Activated B cell treated with CpG ODN at 0.5 μM for 24 hours (primary cell): ENCODE results near the gene TOLLIP. TPM values are rescaled to one million over a fixed set of nuclear protein-coding genes. Genes with fewer than 3 reads are reported as not detected.

Source experiments
- ATAC-seq: fragments of 200-7000 bp; cut with Tn5 transposase; one replicate; pipeline ENCODE4 v1.10.0; 2021; ENCODE audit warnings: low read depth, mild to moderate bottlenecking, moderate library complexity
- CTCF ChIA-PET: fragments of 350-600 bp; sonication (Branson Sonifier 250); formaldehyde crosslinking; loops from one replicate; lab custom pipeline; 2021; ENCODE audit warnings: antibody characterized with exemption; lab: Charles Lee
- POLR2A ChIA-PET: fragments of 350-600 bp; sonication (Branson Sonifier 250); formaldehyde crosslinking; loops from one replicate; lab custom pipeline; 2021; ENCODE audit warnings: antibody characterized with exemption; lab: Charles Lee
- DNase-seq: peaks from one replicate; pipeline ENCODE4 v3.0.0; 2022
- H3K27ac Mint-ChIP-seq: one replicate; pipeline ENCODE4 v1.8.0; 2020; ENCODE audit warnings: mixed read lengths
- H3K27me3 Mint-ChIP-seq: one replicate; pipeline ENCODE4 v1.8.0; 2021; ENCODE audit warnings: mixed read lengths
- H3K36me3 Mint-ChIP-seq: one replicate; pipeline ENCODE4 v1.8.0; 2021; ENCODE audit warnings: low read depth, mixed read lengths
- H3K4me1 Mint-ChIP-seq: one replicate; pipeline ENCODE4 v1.8.0; 2021; ENCODE audit warnings: mixed read lengths
- H3K4me3 Mint-ChIP-seq: one replicate; pipeline ENCODE4 v1.8.0; 2020; ENCODE audit warnings: mild to moderate bottlenecking, mixed read lengths
- H3K9me3 Mint-ChIP-seq: one replicate; pipeline ENCODE4 v1.8.0; 2020; ENCODE audit warnings: mixed read lengths
- intact Hi-C: fragments of 100-400 bp; cut with micrococcal nuclease; formaldehyde crosslinking; loops from one replicate; pipeline ENCODE4 v1.15.1; 2024
- total RNA-seq: library from RNA; stranded (reverse); gene quantifications from 2 replicates; pipeline ENCODE4 v1.2.3, GENCODE V29; 2022
- TF ChIP-seq, protein P1 (sequence below): fragments of 200-600 bp; IDR thresholded peaks from one replicate; pipeline ENCODE4 v1.8.0; 2022; ENCODE audit warnings: antibody characterized with exemption, mild to moderate bottlenecking

The TOLLIP gene
- total RNA-seq, 1 donor from 2014 or later = 46.4 TPM

DNA sequence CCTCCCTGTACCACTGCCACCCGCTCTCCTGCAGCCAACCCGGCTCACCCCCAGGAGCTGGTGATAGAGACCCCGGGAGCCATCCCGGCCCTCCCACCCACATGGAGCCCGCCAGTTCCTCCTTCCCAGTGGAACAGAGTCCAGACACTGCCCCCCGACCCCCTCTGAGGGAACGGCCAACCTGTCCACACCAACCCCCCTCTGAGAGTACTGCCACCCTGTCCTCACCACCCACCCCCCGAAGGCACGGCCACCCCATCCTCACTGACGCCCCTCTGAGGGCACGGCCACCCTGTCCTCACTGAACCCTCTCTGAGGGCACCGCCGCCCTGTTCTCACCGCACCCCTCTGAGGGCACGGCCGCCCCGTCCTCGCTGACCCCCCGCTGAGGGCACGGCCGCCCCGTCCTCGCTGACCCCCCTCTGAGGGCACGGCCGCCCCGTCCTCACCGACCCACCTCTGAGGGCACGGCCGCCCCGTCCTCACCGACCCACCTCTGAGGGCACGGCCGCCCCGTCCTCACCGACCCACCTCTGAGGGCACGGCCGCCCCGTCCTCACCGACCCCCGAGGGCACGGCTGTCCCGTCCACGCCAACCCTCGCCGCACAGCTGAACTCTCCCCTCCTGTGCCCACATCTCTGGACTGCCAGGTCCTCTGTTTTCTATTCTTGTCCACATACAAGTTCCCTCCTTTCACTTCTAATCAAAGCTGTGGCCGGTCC lies 18.0 kb downstream of the TOLLIP start:
- Mint-ChIP-seq H3K4me3 (no peak overlapping the region), H3K36me3 (peaks cover 66% of the 10 kb centered on the region), H3K4me1 (no peaks in the 10 kb centered on the region), H3K9me3 (no peaks in the 10 kb centered on the region), H3K27me3 (no peaks in the 10 kb centered on the region), H3K27ac (no peak overlapping the region)
- ChIA-PET CTCF (interaction anchor here (0.8 kb wide), 1 partner anchor 284 kb away, joined by 4 read pairs; no protein-coding TSS in a partner anchor), POLR2A (no interaction called here)
- no peak for DNase-seq
- ATAC-seq = no peak
- intact Hi-C loops = no loop called here
- TF ChIP-seq, protein P1, sequence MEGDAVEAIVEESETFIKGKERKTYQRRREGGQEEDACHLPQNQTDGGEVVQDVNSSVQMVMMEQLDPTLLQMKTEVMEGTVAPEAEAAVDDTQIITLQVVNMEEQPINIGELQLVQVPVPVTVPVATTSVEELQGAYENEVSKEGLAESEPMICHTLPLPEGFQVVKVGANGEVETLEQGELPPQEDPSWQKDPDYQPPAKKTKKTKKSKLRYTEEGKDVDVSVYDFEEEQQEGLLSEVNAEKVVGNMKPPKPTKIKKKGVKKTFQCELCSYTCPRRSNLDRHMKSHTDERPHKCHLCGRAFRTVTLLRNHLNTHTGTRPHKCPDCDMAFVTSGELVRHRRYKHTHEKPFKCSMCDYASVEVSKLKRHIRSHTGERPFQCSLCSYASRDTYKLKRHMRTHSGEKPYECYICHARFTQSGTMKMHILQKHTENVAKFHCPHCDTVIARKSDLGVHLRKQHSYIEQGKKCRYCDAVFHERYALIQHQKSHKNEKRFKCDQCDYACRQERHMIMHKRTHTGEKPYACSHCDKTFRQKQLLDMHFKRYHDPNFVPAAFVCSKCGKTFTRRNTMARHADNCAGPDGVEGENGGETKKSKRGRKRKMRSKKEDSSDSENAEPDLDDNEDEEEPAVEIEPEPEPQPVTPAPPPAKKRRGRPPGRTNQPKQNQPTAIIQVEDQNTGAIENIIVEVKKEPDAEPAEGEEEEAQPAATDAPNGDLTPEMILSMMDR = no peak

DNA sequence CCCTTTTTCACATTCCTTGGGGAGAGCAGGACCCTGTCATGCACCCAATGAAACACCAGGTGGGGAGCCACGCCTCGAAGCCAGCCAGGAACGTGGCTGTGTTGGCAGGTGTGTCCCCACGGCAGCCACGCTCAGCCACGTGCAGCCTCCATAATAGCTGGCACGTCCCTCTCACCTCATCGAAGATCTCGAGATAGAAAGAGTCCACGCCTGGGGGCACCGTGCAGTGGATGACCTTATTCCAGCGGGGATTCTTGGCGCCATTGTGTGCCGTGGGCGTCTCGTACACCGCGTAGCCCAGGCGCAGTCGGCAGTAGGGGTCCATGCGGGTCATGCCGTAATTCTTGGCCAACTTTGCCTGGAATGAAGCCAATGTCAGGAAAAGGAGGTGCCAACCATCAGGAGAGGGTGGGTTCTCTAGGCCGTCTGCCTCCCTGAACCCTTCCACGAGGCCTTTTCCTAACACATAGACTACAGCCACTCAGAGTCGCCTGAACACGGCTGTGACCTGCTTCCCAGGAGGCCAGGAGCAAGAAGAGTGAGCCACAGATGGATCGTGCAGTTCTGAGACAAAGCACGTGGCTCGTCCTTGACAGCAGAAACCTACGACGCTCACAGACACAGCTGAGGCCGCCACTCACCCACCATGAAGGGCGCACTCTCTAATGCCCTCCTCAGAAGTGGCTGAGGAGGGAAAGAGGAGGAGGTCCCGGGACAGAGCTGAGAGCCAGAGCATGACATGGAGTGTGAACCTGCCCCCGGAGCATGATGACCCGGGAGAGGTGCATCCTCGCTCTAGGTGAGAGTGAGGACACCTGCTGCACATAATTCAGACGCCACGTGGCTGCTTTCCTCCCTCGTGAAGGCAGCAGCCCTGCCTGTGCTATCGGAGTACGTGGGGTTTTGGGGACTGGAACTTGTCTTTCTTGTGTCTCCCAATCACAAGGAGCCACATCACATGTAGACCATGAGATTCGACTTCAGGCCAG lies 19.1 kb downstream of the TOLLIP start:
- H3K4me1 Mint-ChIP-seq = no peaks in the 10 kb centered on the region
- TF ChIP-seq, protein P1 = no peak
- intact Hi-C loops = no loop called here
- H3K9me3 Mint-ChIP-seq = no peaks in the 10 kb centered on the region
- H3K4me3 Mint-ChIP-seq = no peak overlapping the region
- no peak overlapping the region for H3K27ac Mint-ChIP-seq
- CTCF ChIA-PET = no interaction called here
- ATAC-seq (no peak), DNase-seq (no peak)
- no peaks in the 10 kb centered on the region for H3K27me3 Mint-ChIP-seq
- POLR2A ChIA-PET = no interaction called here
- H3K36me3 Mint-ChIP-seq = peaks cover 72% of the 10 kb centered on the region

DNA sequence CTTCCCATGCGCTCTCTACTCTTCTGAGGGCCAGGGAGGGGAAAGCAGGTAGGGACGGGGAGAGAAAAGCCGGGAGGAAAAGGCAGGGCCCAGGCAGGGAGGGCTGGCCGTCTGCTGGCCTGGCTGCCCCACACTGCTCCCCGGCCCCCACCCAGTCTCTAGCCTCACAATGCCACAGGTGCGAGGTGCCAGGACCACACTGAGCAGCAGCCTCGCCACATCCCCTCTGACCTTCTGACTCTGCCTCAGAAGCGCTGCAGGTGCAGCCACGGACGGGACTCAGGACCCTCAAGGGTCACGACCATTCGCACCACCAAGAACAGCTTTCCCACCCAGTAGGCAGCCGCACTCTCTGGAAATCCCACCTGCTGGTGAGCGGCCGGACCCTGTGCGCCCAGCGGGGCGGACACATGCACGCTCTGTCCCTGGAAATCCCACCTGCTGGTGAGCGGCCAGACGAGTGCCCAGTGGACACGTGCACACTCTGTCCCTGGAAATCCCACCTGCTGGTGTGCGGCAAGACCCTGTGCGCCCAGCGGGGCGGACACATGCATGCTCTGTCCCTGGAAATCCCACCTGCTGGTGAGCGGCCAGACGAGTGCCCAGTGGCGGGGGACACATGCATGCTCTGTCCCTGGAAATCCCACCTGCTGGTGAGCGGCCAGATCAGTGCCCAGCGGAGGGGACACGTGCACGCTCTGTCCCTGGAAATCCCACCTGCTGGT lies 20.1 kb downstream of the TOLLIP start:
- Mint-ChIP-seq H3K36me3 (peaks cover 73% of the 10 kb centered on the region), H3K27me3 (no peaks in the 10 kb centered on the region), H3K4me3 (no peak overlapping the region), H3K9me3 (no peaks in the 10 kb centered on the region), H3K4me1 (no peaks in the 10 kb centered on the region), H3K27ac (no peak overlapping the region)
- DNase-seq (no peak), ATAC-seq (no peak)
- TF ChIP-seq, protein P1 = no peak
- ChIA-PET POLR2A (no interaction called here), CTCF (no interaction called here)
- intact Hi-C loops = no loop called here

DNA sequence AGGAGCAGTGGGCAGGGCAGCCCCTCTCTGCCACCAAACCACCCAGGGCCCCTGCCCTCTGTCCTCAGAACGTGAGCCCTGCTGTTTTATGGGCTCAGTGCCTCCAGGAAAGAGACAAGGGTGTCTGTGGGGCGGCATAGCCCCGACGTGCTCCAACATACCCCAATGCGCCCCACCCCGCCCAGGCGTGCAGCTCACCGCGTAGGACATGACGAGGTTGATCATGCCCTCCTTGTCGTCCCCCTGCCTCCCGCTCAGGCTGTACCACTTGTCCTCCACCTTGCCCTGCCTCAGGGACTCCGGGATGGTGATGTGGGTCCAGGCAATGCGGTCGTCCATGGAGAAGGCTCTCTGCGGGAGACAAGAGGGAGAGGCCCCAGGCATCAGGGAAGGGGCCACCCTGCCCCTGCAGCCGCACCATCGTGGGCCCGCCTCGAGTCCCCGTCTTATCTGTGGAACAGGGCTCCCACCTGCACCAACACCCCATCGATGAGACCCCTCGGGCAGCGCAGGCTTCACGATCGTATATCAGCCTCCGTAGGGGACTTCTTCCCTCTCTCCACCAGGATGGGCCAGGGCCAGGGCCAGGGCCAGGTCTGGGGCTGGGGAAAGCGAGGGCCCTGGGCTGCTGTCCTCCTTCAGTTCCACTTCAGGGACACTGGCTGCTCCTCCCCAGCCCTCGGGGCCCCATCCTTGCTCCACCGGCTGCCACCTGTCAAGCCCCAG lies 20.8 kb downstream of the TOLLIP start:
- H3K27ac Mint-ChIP-seq = no peak overlapping the region
- CTCF ChIA-PET = no interaction called here

More for the DNA sequence above, 20.8 kb downstream of the TOLLIP start:
- ATAC-seq (no peak), DNase-seq (no peak)
- intact Hi-C loops = no loop called here
- Mint-ChIP-seq H3K9me3 (no peaks in the 10 kb centered on the region), H3K4me1 (no peaks in the 10 kb centered on the region), H3K27me3 (no peaks in the 10 kb centered on the region), H3K36me3 (peaks cover 76% of the 10 kb centered on the region), H3K4me3 (no peak overlapping the region)
- TF ChIP-seq, protein P1 = no peak
- POLR2A ChIA-PET = no interaction called here
